IMR-90 (cell line): ENCODE data around the gene MEGF9. TPM values are rescaled to one million over a fixed set of nuclear protein-coding genes. Genes with fewer than 3 reads are reported as not detected.

Experiments
- ATAC-seq: fragments of 200-7000 bp; cut with Tn5 transposase; 2 replicates; pipeline ENCODE4 v1.9.1; 2020; ENCODE audit warnings: low read depth, mild to moderate bottlenecking, moderate library complexity
- BruUV-seq: library from RNA; stranded (reverse); fragments of 400-500 nt; replicated peaks from 2 replicates; lab custom pipeline; 2021; lab: Mats Ljungman, UMichigan
- CTCF ChIA-PET: fragments of 300-600 bp; formaldehyde crosslinking; extraction: SDS; loops from one replicate; lab custom pipeline; 2021; ENCODE audit warnings: antibody characterized with exemption; lab: Yijun Ruan, JAX
- POLR2A ChIA-PET: fragments of 300-600 bp; sonication (Branson Sonifier 250); formaldehyde crosslinking; loops from one replicate; lab custom pipeline; 2022; ENCODE audit warnings: antibody characterized with exemption; ENCODE audit not compliant: unreplicated experiment; lab: Charles Lee
- DNase-seq: peaks from one replicate; pipeline ENCODE4 v3.0.0; 2013
- H2AFZ ChIP-seq: replicated peaks from 2 replicates; pipeline ENCODE3; 2013; ENCODE audit warnings: low read length, mild to moderate bottlenecking; ENCODE audit not compliant: poor library complexity
- H2AK5ac ChIP-seq: 2 replicates; pipeline ENCODE4 v1.6.1; 2013; ENCODE audit warnings: low read depth, low read length, inconsistent platforms
- H2AK9ac ChIP-seq: replicated peaks from 2 replicates; pipeline ENCODE3; 2013; ENCODE audit warnings: mild to moderate bottlenecking, low read depth, low read length, moderate library complexity; ENCODE audit not compliant: poor library complexity
- H2BK120ac ChIP-seq: 2 replicates; pipeline ENCODE4 v1.6.1; 2013; ENCODE audit warnings: low read depth, low read length, inconsistent platforms
- H2BK15ac ChIP-seq: 3 replicates; pipeline ENCODE4 v1.6.1; 2013; ENCODE audit warnings: low read depth, low read length, inconsistent platforms
- H2BK20ac ChIP-seq: 2 replicates; pipeline ENCODE4 v1.6.1; 2013; ENCODE audit warnings: low read depth, mild to moderate bottlenecking, inconsistent platforms, low read length, moderate library complexity
- H2BK5ac ChIP-seq: 2 replicates; pipeline ENCODE4 v1.6.1; 2013; ENCODE audit warnings: mild to moderate bottlenecking, low read depth, low read length, inconsistent platforms; ENCODE audit not compliant: poor library complexity, severe bottlenecking
- H3K14ac ChIP-seq: replicated peaks from 2 replicates; pipeline ENCODE4 v1.6.1; 2013; ENCODE audit warnings: low read depth, low read length, inconsistent platforms
- H3K18ac ChIP-seq: 2 replicates; pipeline ENCODE4 v1.6.1; 2013; ENCODE audit warnings: low read depth, low read length, control low read depth
- H3K23ac ChIP-seq: 2 replicates; pipeline ENCODE4 v1.6.1; 2013; ENCODE audit warnings: low read depth, low read length, inconsistent platforms
- H3K27ac ChIP-seq: 2 replicates; pipeline ENCODE4 v1.5.1; 2013; ENCODE audit warnings: mild to moderate bottlenecking, control low read depth, low read length; ENCODE audit not compliant: insufficient read depth
- H3K27me3 ChIP-seq: 2 replicates; pipeline ENCODE4 v1.6.1; 2013; ENCODE audit warnings: low read length; ENCODE audit not compliant: control insufficient read depth, insufficient read depth
- H3K36me3 ChIP-seq: 2 replicates; pipeline ENCODE4 v1.6.1; 2013; ENCODE audit warnings: low read length, mixed read lengths; ENCODE audit not compliant: control insufficient read depth, insufficient read depth
- H3K4ac ChIP-seq: 2 replicates; pipeline ENCODE4 v1.6.1; 2013; ENCODE audit warnings: low read depth, low read length, inconsistent platforms
- H3K4me1 ChIP-seq: 2 replicates; pipeline ENCODE4 v1.6.1; 2013; ENCODE audit warnings: low read length, mixed read lengths; ENCODE audit not compliant: control insufficient read depth, insufficient read depth
- H3K4me2 ChIP-seq: 2 replicates; pipeline ENCODE4 v1.6.1; 2013; ENCODE audit warnings: low read depth, mild to moderate bottlenecking, control low read depth, low read length, moderate library complexity
- H3K4me3 ChIP-seq: 2 replicates; pipeline ENCODE4 v1.5.1; 2013; ENCODE audit warnings: low read depth, mild to moderate bottlenecking, control low read depth, low read length, moderate library complexity; ENCODE audit not compliant: insufficient read depth
- H3K56ac ChIP-seq: 2 replicates; pipeline ENCODE4 v1.6.1; 2013; ENCODE audit warnings: low read length, inconsistent platforms; ENCODE audit not compliant: insufficient read depth; ENCODE audit errors: extremely low read depth
- H3K79me1 ChIP-seq, 2 experiments: 2 replicates each; pipeline ENCODE4 v1.6.1; 2013; ENCODE audit warnings: low read length in 2 of 2, inconsistent platforms in 1 of 2, low read depth in 1 of 2
- H3K9ac ChIP-seq: 2 replicates; pipeline ENCODE4 v1.6.1; 2013; ENCODE audit warnings: low read depth, low read length, control low read depth
- H3K9me1 ChIP-seq: 2 replicates; pipeline ENCODE4 v1.6.1; 2013; ENCODE audit warnings: low read length, inconsistent platforms; ENCODE audit not compliant: insufficient read depth
- H3K9me3 ChIP-seq: 2 replicates; pipeline ENCODE4 v1.6.1; 2013; ENCODE audit warnings: low read length; ENCODE audit not compliant: control insufficient read depth, insufficient read depth
- H4K20me1 ChIP-seq: 2 replicates; pipeline ENCODE4 v1.6.1; 2013; ENCODE audit warnings: low read length, inconsistent platforms; ENCODE audit not compliant: insufficient read depth
- H4K5ac ChIP-seq: 2 replicates; pipeline ENCODE4 v1.6.1; 2013; ENCODE audit warnings: mild to moderate bottlenecking, low read depth, low read length, control low read depth
- H4K8ac ChIP-seq, 2 experiments: 2 replicates each; pipeline ENCODE4 v1.6.1; 2013; ENCODE audit warnings: low read depth in 2 of 2, low read length in 2 of 2, control low read depth in 1 of 2, inconsistent platforms in 1 of 2
- H4K91ac ChIP-seq: 2 replicates; pipeline ENCODE4 v1.6.1; 2013; ENCODE audit warnings: low read depth, low read length, inconsistent platforms; ENCODE audit not compliant: insufficient read depth
- BHLHE40 ChIP-seq: fragments of 150-350 bp; IDR thresholded peaks from 2 replicates; pipeline ENCODE4 v1.6.1; 2016; ENCODE audit warnings: mild to moderate bottlenecking, low read depth, low read length
- CEBPB ChIP-seq: IDR thresholded peaks from 2 replicates; pipeline ENCODE4 v1.6.1; 2012; ENCODE audit warnings: low read depth, low read length, improper control_type of control experiment
- CHD1 ChIP-seq: IDR thresholded peaks from 2 replicates; pipeline ENCODE4 v1.6.1; 2012; ENCODE audit warnings: low read depth, low read length, improper control_type of control experiment
- CTCF ChIP-seq: conservative IDR thresholded peaks from 2 replicates; pipeline ENCODE4 v1.5.1; 2012; ENCODE audit warnings: mild to moderate bottlenecking, low read depth, low read length, improper control_type of control experiment
- FOS ChIP-seq: fragments of 150-350 bp; IDR thresholded peaks from 2 replicates; pipeline ENCODE4 v1.6.1; 2016; ENCODE audit warnings: low read depth, low read length
- MAFK ChIP-seq: IDR thresholded peaks from 2 replicates; pipeline ENCODE4 v1.6.1; 2012; ENCODE audit warnings: low read depth, low read length, improper control_type of control experiment
- MAZ ChIP-seq: IDR thresholded peaks from 2 replicates; pipeline ENCODE4 v1.6.1; 2012; ENCODE audit warnings: low read depth, mild to moderate bottlenecking, low read length, improper control_type of control experiment, moderate library complexity, borderline replicate concordance
- MXI1 ChIP-seq: IDR thresholded peaks from 2 replicates; pipeline ENCODE4 v1.6.1; 2012; ENCODE audit warnings: low read depth, mild to moderate bottlenecking, low read length, moderate library complexity, borderline replicate concordance
- NFE2L2 ChIP-seq: fragments of 150-350 bp; IDR thresholded peaks from 2 replicates; pipeline ENCODE4 v1.6.1; 2016; ENCODE audit warnings: low read depth, mild to moderate bottlenecking, low read length
- POLR2A ChIP-seq: IDR thresholded peaks from 2 replicates; pipeline ENCODE4 v1.6.1; 2012; ENCODE audit warnings: mild to moderate bottlenecking, low read depth, low read length
- RAD21 ChIP-seq: IDR thresholded peaks from 2 replicates; pipeline ENCODE4 v1.6.1; 2012; ENCODE audit warnings: low read length, improper control_type of control experiment
- RCOR1 ChIP-seq: IDR thresholded peaks from 2 replicates; pipeline ENCODE4 v1.6.1; 2012; ENCODE audit warnings: mild to moderate bottlenecking, low read length, improper control_type of control experiment; ENCODE audit not compliant: insufficient replicate concordance
- RFX5 ChIP-seq: IDR thresholded peaks from 2 replicates; pipeline ENCODE4 v1.8.0; 2012; ENCODE audit warnings: low read depth, mild to moderate bottlenecking, low read length, moderate library complexity
- SMC3 ChIP-seq: fragments of 150-350 bp; IDR thresholded peaks from 2 replicates; pipeline ENCODE4 v1.6.1; 2016; ENCODE audit warnings: low read depth, mild to moderate bottlenecking, antibody characterized with exemption, low read length, moderate library complexity
- USF2 ChIP-seq: fragments of 150-350 bp; IDR thresholded peaks from 2 replicates; pipeline ENCODE4 v1.6.1; 2017; ENCODE audit warnings: mild to moderate bottlenecking, antibody characterized with exemption, low read length, low read depth
- WGBS, 2 experiments: methylation state at CpG; one replicate each; pipeline versions ENCODE4 v1.1.5 to v1.1.7; 2013; ENCODE audit warnings: missing lambda C conversion rate in 2 of 2; ENCODE audit not compliant: insufficient read length in 1 of 2; ENCODE audit errors: extremely low coverage in 2 of 2; 5-methylcytosine and 5-hydroxymethylcytosine counted together
- dilution Hi-C: fragments of 300-500 bp; cut with HindIII; formaldehyde crosslinking; loops from one replicate; pipeline ENCODE4 v1.14.3; 2018; ENCODE audit warnings: low sequenced_read_pairs; ENCODE audit not compliant: unreplicated experiment
- in situ Hi-C: fragments of 300-500 bp; cut with MboI; formaldehyde crosslinking; loops from 3 replicates; pipeline ENCODE4 v1.14.3; 2019; ENCODE audit warnings: low sequenced_read_pairs, inconsistent platforms, mixed read lengths
- intact Hi-C: fragments of 100-400 bp; cut with micrococcal nuclease; formaldehyde crosslinking; loops from 2 replicates; pipeline ENCODE4 v1.10.0; 2022
- polyA plus RNA-seq, 3 experiments: library from polyadenylated mRNA; depleted of rRNA; stranded (reverse); fragments of >200 nt; gene quantifications; 2 replicates each; pipeline ENCODE4 v1.2.3, GENCODE V29; 2012; ENCODE audit warnings: low replicate concordance in 1 of 3
- total RNA-seq: library from RNA; depleted of rRNA; stranded (reverse); fragments of >200 nt; gene quantifications from 2 replicates; pipeline ENCODE4 v1.2.3, GENCODE V29; 2012

The MEGF9 gene
- total and polyA plus RNA-seq, 2 of the 4 experiments (the other 2 are of a cell fraction), result 3.4 TPM

DNA sequence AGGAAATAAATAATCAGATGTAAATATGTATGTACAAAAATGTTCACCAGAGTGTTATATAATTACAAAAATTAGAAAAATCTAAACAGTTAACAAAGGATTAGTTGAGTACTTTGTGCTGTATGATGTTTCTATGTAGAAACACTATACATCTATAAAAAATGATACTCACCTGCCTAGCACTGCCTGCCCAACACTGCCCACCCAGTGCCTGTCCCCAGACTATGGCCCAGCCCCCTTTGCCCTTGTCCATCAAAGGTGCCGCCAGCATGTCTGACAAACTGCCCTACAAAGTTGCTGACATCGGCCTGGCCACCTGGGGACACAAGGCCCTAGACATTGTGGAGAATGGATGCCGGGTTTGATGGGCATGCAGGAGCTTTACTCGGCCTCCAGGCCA is 6.1 kb upstream of the MEGF9 start:
- no peak overlapping the region for H3K9ac ChIP-seq
- intact Hi-C loops, result no loop called here

More for the DNA sequence above, 6.1 kb upstream of the MEGF9 start:
- H2BK15ac ChIP-seq, result no peak overlapping the region
- H2BK120ac ChIP-seq, result no peak overlapping the region
- H3K18ac ChIP-seq, result no peak overlapping the region
- no peak for TF ChIP-seq USF2
- no peak for TF ChIP-seq FOS
- no peak for TF ChIP-seq POLR2A
- no peak for TF ChIP-seq SMC3
- no peak for TF ChIP-seq NFE2L2
- TF ChIP-seq MAZ, result no peak
- no peak for TF ChIP-seq MAFK
- no peak for TF ChIP-seq BHLHE40
- no peak for TF ChIP-seq CTCF
- TF ChIP-seq MXI1, result no peak
- TF ChIP-seq CEBPB, result no peak
- TF ChIP-seq CHD1, result no peak
- TF ChIP-seq RAD21, result no peak
- TF ChIP-seq RFX5, result no peak
- TF ChIP-seq RCOR1, result no peak
- POLR2A ChIA-PET, result no interaction called here
- no peak overlapping the region for H3K23ac ChIP-seq
- no peaks in the 10 kb centered on the region for H3K79me1 ChIP-seq
- no peak overlapping the region for H3K56ac ChIP-seq
- DNase-seq (no peak), ATAC-seq (no peak)
- no peak overlapping the region for H4K8ac ChIP-seq
- H4K5ac ChIP-seq, result no peak overlapping the region
- no peak overlapping the region for H2AK9ac ChIP-seq
- no peaks in the 10 kb centered on the region for H3K27me3 ChIP-seq
- H3K4me1 ChIP-seq, result peaks cover 3% of the 10 kb centered on the region
- H3K4me3 ChIP-seq, result no peak overlapping the region
- H2BK20ac ChIP-seq, result no peak overlapping the region
- H3K9me1 ChIP-seq, result 0 out of 2 replicates have a peak, but pooled peaks cover 4% of the 10 kb centered on the region
- no peak overlapping the region for H4K91ac ChIP-seq
- in situ Hi-C loops (no loop called here), dilution Hi-C loops (no loop called here)
- CTCF ChIA-PET, result no interaction called here
- no peak overlapping the region for H2AK5ac ChIP-seq
- H3K27ac ChIP-seq, result no peak overlapping the region
- BruUV-seq, result no TSS peak
- H4K20me1 ChIP-seq, result no peaks in the 10 kb centered on the region
- no peaks in the 10 kb centered on the region for H3K9me3 ChIP-seq
- H2BK5ac ChIP-seq, result no peak overlapping the region
- no peak overlapping the region for H3K4me2 ChIP-seq
- no CpG with 5 or more reads among the region's 4 CpGs for WGBS, 2 experiments
- no peak overlapping the region for H3K4ac ChIP-seq
- no peaks in the 10 kb centered on the region for H3K36me3 ChIP-seq
- peak overlapping the region; percentile 29 for H2AFZ ChIP-seq
- no peak overlapping the region for H3K14ac ChIP-seq
